Left colon (tissue), 2 donors: ENCODE measurements around the gene CIPC. TPM values are rescaled to one million over a fixed set of nuclear protein-coding genes. Genes with fewer than 3 reads are reported as not detected.

Experiments
- ATAC-seq: fragments of 200-7000 bp; cut with Tn5 transposase; one replicate; pipeline ENCODE4 v1.9.1; 2020; ENCODE audit warnings: mild to moderate bottlenecking, moderate library complexity
- DNase-seq, 2 donors: peaks; one replicate each; pipeline ENCODE4 v3.0.0-alpha.2; 2020
- intact Hi-C, 2 donors: fragments of 100-400 bp; cut with DNase I in 1 of 2; cut with micrococcal nuclease in 1 of 2; formaldehyde crosslinking; loops; one replicate each; pipeline versions ENCODE4 v1.11.2 to v1.14.0; 2022; cut with DNase I, micrococcal nuclease
- total RNA-seq, 2 donors: library from RNA; stranded (reverse); fragmentation: NEBNext Ultra II Directional; extraction: Animal tissue kit (Norgen Biotek cat#: 25700); gene quantifications; one replicate each; pipeline ENCODE4 v1.2.1, GENCODE V29; 2021
- donor health status: DM: no; HTN: no; CAD: no.
- donor health status: DM: yes; HTN: yes; CAD: no.

Gene CIPC
- total RNA-seq, 2 donors from 2014 or later: 50.4 to 52.0 TPM

GRCh38 chr14:77140359-77141213, 42.5 kb downstream of the CIPC start:
- DNase-seq: no peak
- ATAC-seq: no peak
- intact Hi-C loops: no loop called here

- intact Hi-C loops: no loop called here
- DNase-seq: no peak
- peak; percentile 24 for ATAC-seq
Measured at GRCh38 chr14:77141214-77142004, 43.4 kb downstream of the CIPC start, which contains the start of gene ZDHHC22. TSS of gene ZDHHC22 (minus strand) at chr14:77141791. CDS start at chr14:77139738, 2,053 bp downstream.

GRCh38 chr14:77142005-77142800, 44.1 kb downstream of the CIPC start:
- DNase-seq (no peak), ATAC-seq (no peak)
- intact Hi-C loops: no loop called here

GRCh38 chr14:77143071-77143470, 45.0 kb downstream of the CIPC start:
- no peak for ATAC-seq
- intact Hi-C loops: no loop called here
- DNase-seq: no peak

GRCh38 chr14:77144412-77145115, 46.5 kb downstream of the CIPC start:
- DNase-seq (no peak), ATAC-seq (no peak)

GRCh38 chr14:77145975-77146740, 48.1 kb downstream of the CIPC start:
- DNase-seq (no peak), ATAC-seq (no peak)
- intact Hi-C loops: no loop called here

More at GRCh38 chr14:77144412-77145115, 46.5 kb downstream of the CIPC start:
- intact Hi-C loops: no loop called here

GRCh38 chr14:77148510-77149231, 50.6 kb downstream of the CIPC start:
- ATAC-seq: no peak
- intact Hi-C loops: no loop called here
- no peak for DNase-seq

GRCh38 chr14:77151245-77151644, 53.2 kb downstream of the CIPC start:
- ATAC-seq: peak; percentile 27
- no peak for DNase-seq
- intact Hi-C loops: loop anchor here in 1 of 2 donors (5.0 kb wide), 1 partner anchor 161 kb away; no protein-coding TSS in a partner anchor

GRCh38 chr14:77151918-77152588, 54.0 kb downstream of the CIPC start:
- DNase-seq (no peak), ATAC-seq (peak; percentile 73)
- intact Hi-C loops: loop anchor here in 1 of 2 donors (5.0 kb wide), 1 partner anchor 160 kb away; no protein-coding TSS in a partner anchor

GRCh38 chr14:77153802-77154201, 55.7 kb downstream of the CIPC start:
- intact Hi-C loops: loop anchor here in 1 of 2 donors (5.0 kb wide), 1 partner anchor 158 kb away; no protein-coding TSS in a partner anchor

GRCh38 chr14:77154421-77154820, 56.4 kb downstream of the CIPC start:
- intact Hi-C loops: loop anchor here in 1 of 2 donors (5.0 kb wide), 1 partner anchor 158 kb away; no protein-coding TSS in a partner anchor
- no peak for ATAC-seq
- no peak for DNase-seq

More at GRCh38 chr14:77153802-77154201, 55.7 kb downstream of the CIPC start:
- no peak for ATAC-seq
- DNase-seq: no peak

GRCh38 chr14:77155083-77155482, 57.0 kb downstream of the CIPC start:
- DNase-seq (no peak), ATAC-seq (no peak)
- intact Hi-C loops: no loop called here

GRCh38 chr14:77157740-77158139, 59.7 kb downstream of the CIPC start:
- no peak for ATAC-seq
- intact Hi-C loops: no loop called here
- no peak for DNase-seq

- intact Hi-C loops: no loop called here
- no peak for DNase-seq
- ATAC-seq: peak; percentile 33
Measured at GRCh38 chr14:77158175-77158881, 60.3 kb downstream of the CIPC start.

- no peak for DNase-seq
- intact Hi-C loops: no loop called here
- ATAC-seq: no peak
Measured at GRCh38 chr14:77158882-77159255, 60.8 kb downstream of the CIPC start.

GRCh38 chr14:77161011-77161410, 63.0 kb downstream of the CIPC start:
- ATAC-seq (no peak), DNase-seq (no peak)
- intact Hi-C loops: no loop called here
